ENCODE data around the gene P2RX2. TPM values are rescaled to one million over a fixed set of nuclear protein-coding genes. Genes with fewer than 3 reads are reported as not detected.
"Not testable (repeated sequence)": the region's sequence is repeated elsewhere in the genome, so short reads cannot be mapped to it uniquely, and the experiment has no call there.

The P2RX2 gene
- total and polyA plus RNA-seq, 2 of the 4 experiments (the other 2 are of a cell fraction): not detected

- H4K91ac ChIP-seq (ENCODE audit: insufficient read depth, low read depth, low read length); H2BK15ac ChIP-seq (ENCODE audit: low read depth, low read length); H4K20me1 ChIP-seq (ENCODE audit: insufficient read depth, low read length); H2BK5ac ChIP-seq (ENCODE audit: low read depth, low read length, poor library complexity, severe bottlenecking); H2AK9ac ChIP-seq (replicated peaks; ENCODE audit: low read depth, low read length, poor library complexity); H3K9me1 ChIP-seq (ENCODE audit: insufficient read depth, low read length); H2AFZ ChIP-seq (replicated peaks; ENCODE audit: low read length, poor library complexity); H3K18ac ChIP-seq (ENCODE audit: low read depth, low read length); dilution Hi-C loops (cut with HindIII; ENCODE audit: low sequenced_read_pairs, unreplicated experiment); H2BK20ac ChIP-seq (ENCODE audit: low read depth, low read length); H3K14ac ChIP-seq (replicated peaks; ENCODE audit: low read depth, low read length); POLR2A ChIA-PET (ENCODE audit: unreplicated experiment); H3K9me3 ChIP-seq (ENCODE audit: control insufficient read depth, insufficient read depth, low read length); H3K4ac ChIP-seq (ENCODE audit: low read depth, low read length); intact Hi-C loops (cut with micrococcal nuclease); in situ Hi-C loops (cut with MboI; ENCODE audit: low sequenced_read_pairs); DNase-seq; H2BK120ac ChIP-seq (ENCODE audit: low read depth, low read length); H3K79me1 ChIP-seq (ENCODE audit: low read depth in 1 of 2, low read length in 2 of 2); BruUV-seq (replicated peaks); H3K23ac ChIP-seq (ENCODE audit: low read depth, low read length); H3K4me3 ChIP-seq (ENCODE audit: insufficient read depth, low read depth, low read length); H3K4me2 ChIP-seq (ENCODE audit: low read depth, low read length); H3K27ac ChIP-seq (ENCODE audit: insufficient read depth, low read length); H4K8ac ChIP-seq (ENCODE audit: low read depth in 2 of 2, low read length in 2 of 2); H2AK5ac ChIP-seq (ENCODE audit: low read depth, low read length); ATAC-seq (ENCODE audit: low read depth); H4K5ac ChIP-seq (ENCODE audit: low read depth, low read length); H3K56ac ChIP-seq (ENCODE audit: extremely low read depth, insufficient read depth, low read length); H3K36me3 ChIP-seq (ENCODE audit: control insufficient read depth, insufficient read depth, low read length); H3K9ac ChIP-seq (ENCODE audit: low read depth, low read length): not testable (repeated sequence)
- WGBS, 2 experiments (ENCODE audit: extremely low coverage in 2 of 2, insufficient read length in 1 of 2): 94% methylated on average over 3 of the region's 6 CpGs; no CpG with 5 or more reads in 1 of the 2 experiments
- H3K4me1 ChIP-seq (ENCODE audit: control insufficient read depth, insufficient read depth, low read length): peaks cover 11% of the 10 kb centered on the region; the same call in 1 of the 2 replicates
- peaks cover 13% of the 10 kb centered on the region; the same call in 1 of the 2 replicates for H3K27me3 ChIP-seq (ENCODE audit: control insufficient read depth, insufficient read depth, low read length)
- CTCF ChIA-PET: interaction anchor here (1.4 kb wide), 1 partner anchor 15 kb away, joined by 7 read pairs; no protein-coding TSS in a partner anchor
These were observed 19.1 kb upstream of the P2RX2 start for GRCh38 chr12:132599502-132599901.

Measured in IMR-90 (cell line).